Endothelial cell of umbilical vein (primary cell): ENCODE measurements around the gene MCEMP1. TPM values are rescaled to one million over a fixed set of nuclear protein-coding genes. Genes with fewer than 3 reads are reported as not detected.

ENCODE experiments used
- BruUV-seq: library from RNA; stranded (reverse); fragments of 400-500 nt; replicated peaks from 2 replicates; lab custom pipeline; 2021; lab: Mats Ljungman, UMichigan
- CTCF ChIA-PET: fragments of 300-600, 350-600 bp; sonication (Branson Sonifier 250); formaldehyde crosslinking; loops from one replicate; lab custom pipeline; 2021; ENCODE audit warnings: antibody characterized with exemption, inconsistent platforms; lab: Charles Lee
- POLR2A ChIA-PET: fragments of 300-600, 350-600 bp; sonication (Branson Sonifier 250); formaldehyde crosslinking; loops from one replicate; lab custom pipeline; 2021; ENCODE audit warnings: antibody characterized with exemption, inconsistent platforms; lab: Charles Lee
- DNase-seq: peaks from one replicate; pipeline ENCODE4 v3.0.0-alpha.2; 2011; ENCODE audit warnings: low read depth, low spot score
- FAIRE-seq: peaks from 2 replicates; lab custom pipeline; 2011; peaks lifted over from hg19 to GRCh38; lab: Jason Lieb, UNC
- H2AFZ ChIP-seq: 2 replicates; pipeline ENCODE4 v1.6.0; 2012; ENCODE audit warnings: low read depth, low read length, control low read depth, inconsistent platforms
- H3K27ac ChIP-seq: 2 replicates; pipeline ENCODE4 v1.5.1; 2011; ENCODE audit warnings: low read depth, mild to moderate bottlenecking, control low read depth, low read length, moderate library complexity; ENCODE audit not compliant: insufficient read depth
- H3K27me3 ChIP-seq, 2 experiments: 2 replicates each; pipeline versions ENCODE4 v1.6.0 to v1.6.1; 2011; ENCODE audit warnings: low read length in 2 of 2, mixed read lengths in 1 of 2; ENCODE audit not compliant: control insufficient read depth in 2 of 2, insufficient read depth in 2 of 2
- H3K36me3 ChIP-seq, 2 experiments: 2 replicates in 1 of 2; 3 replicates in 1 of 2; pipeline ENCODE4 v1.5.1; 2011; ENCODE audit warnings: low read length in 2 of 2, mild to moderate bottlenecking in 1 of 2, moderate library complexity in 1 of 2; ENCODE audit not compliant: control insufficient read depth in 2 of 2, insufficient read depth in 2 of 2; ENCODE audit errors: extremely low read depth in 1 of 2
- H3K4me1 ChIP-seq: 3 replicates; pipeline ENCODE4 v1.5.1; 2011; ENCODE audit warnings: mild to moderate bottlenecking, low read length; ENCODE audit not compliant: control insufficient read depth, insufficient read depth; ENCODE audit errors: extremely low read depth
- H3K4me2 ChIP-seq: 2 replicates; pipeline ENCODE4 v1.6.1; 2011; ENCODE audit warnings: low read length, control low read depth, mixed read lengths; ENCODE audit not compliant: insufficient read depth
- H3K4me3 ChIP-seq, 3 experiments: fragments of 200-600 bp in 1 of 3; sonication (generic), shearing (Covaris generic) in 1 of 3; replicated peaks in 1 of 3; 2 replicates each; pipeline ENCODE4 v1.5.1; 2011 to 2016; ENCODE audit warnings: control low read depth in 3 of 3, low read length in 3 of 3, mild to moderate bottlenecking in 2 of 3, inconsistent platforms in 1 of 3, low read depth in 1 of 3, moderate library complexity in 1 of 3; ENCODE audit not compliant: insufficient read depth in 1 of 3
- H3K79me2 ChIP-seq: 2 replicates; pipeline ENCODE4 v1.6.0; 2012; ENCODE audit warnings: low read length, inconsistent platforms; ENCODE audit not compliant: control insufficient read depth, insufficient read depth
- H3K9ac ChIP-seq: replicated peaks from 2 replicates; pipeline ENCODE3; 2011; ENCODE audit warnings: low read length, control low read depth; ENCODE audit not compliant: insufficient read depth; ENCODE audit errors: extremely low read depth
- H3K9me1 ChIP-seq: replicated peaks from 3 replicates; pipeline ENCODE4 v1.6.0; 2011; ENCODE audit warnings: mild to moderate bottlenecking, low read length; ENCODE audit not compliant: control insufficient read depth, insufficient read depth; ENCODE audit errors: extremely low read depth
- H3K9me3 ChIP-seq: replicated peaks from 2 replicates; pipeline ENCODE4 v1.5.1; 2012; ENCODE audit warnings: low read length, inconsistent platforms; ENCODE audit not compliant: control insufficient read depth, insufficient read depth
- H4K20me1 ChIP-seq: replicated peaks from 2 replicates; pipeline ENCODE3; 2011; ENCODE audit warnings: mild to moderate bottlenecking, low read length; ENCODE audit not compliant: control insufficient read depth, insufficient read depth; ENCODE audit errors: extremely low read depth
- FOS ChIP-seq: IDR thresholded peaks from 2 replicates; pipeline ENCODE4 v1.6.1; 2011; ENCODE audit warnings: mild to moderate bottlenecking, low read length, moderate library complexity, borderline replicate concordance; ENCODE audit not compliant: insufficient read depth
- MYC ChIP-seq: IDR thresholded peaks from one replicate; pipeline ENCODE4 v1.6.1; 2011; ENCODE audit warnings: mild to moderate bottlenecking, low read depth, low read length
- POLR2A ChIP-seq: IDR thresholded peaks from 2 replicates; pipeline ENCODE4 v1.6.1; 2012; ENCODE audit warnings: low read depth, mild to moderate bottlenecking, control low read depth, low read length
- POLR2AphosphoS5 ChIP-seq: IDR thresholded peaks from 2 replicates; pipeline ENCODE4 v1.6.1; 2012; ENCODE audit warnings: low read depth, mild to moderate bottlenecking, control low read depth, low read length, moderate library complexity; ENCODE audit not compliant: insufficient read depth
- dilution Hi-C: fragments of 300-500 bp; cut with MboI; formaldehyde crosslinking; loops from one replicate; pipeline ENCODE4 v1.15.0; 2019; ENCODE audit warnings: low sequenced_read_pairs; ENCODE audit not compliant: extremely low pct_ligation_motif_present
- intact Hi-C: fragments of 100-400 bp; cut with micrococcal nuclease; formaldehyde crosslinking; loops from one replicate; pipeline ENCODE4 v1.10.0; 2022
- polyA plus RNA-seq, 4 experiments: library from polyadenylated mRNA; depleted of rRNA in 3 of 4; stranded (reverse) in 3 of 4; unstranded in 1 of 4; fragments of >200 nt; gene quantifications; 2 replicates each; pipeline versions ENCODE4 v1.2.1 to v1.2.3, GENCODE V29; 2011 to 2012; ENCODE audit warnings: missing spikeins in 1 of 4
- total RNA-seq: library from RNA; stranded (reverse); gene quantifications from 2 replicates; pipeline ENCODE4 v1.2.3, GENCODE V29; 2021
- TF ChIP-seq, protein P1 (sequence below): IDR thresholded peaks from 2 replicates; pipeline ENCODE4 v1.6.1; 2011; ENCODE audit not compliant: insufficient read depth, insufficient read length
- TF ChIP-seq, protein P2 (sequence below), 2 donors: IDR thresholded peaks; 1 replicate in 1 of 2; 2 replicates in 1 of 2; pipeline ENCODE4 v1.5.1; 2011; ENCODE audit warnings: low read length in 2 of 2, mild to moderate bottlenecking in 2 of 2, moderate library complexity in 2 of 2, control low read depth in 1 of 2, inconsistent platforms in 1 of 2, low read depth in 1 of 2; ENCODE audit not compliant: insufficient read depth in 1 of 2; ENCODE audit errors: extremely low read depth in 1 of 2

Gene MCEMP1
- total and polyA plus RNA-seq, 2 donors (not counting 3 experiments of a cell fraction or from before 2014, with no cell fraction given): not detected

DNA sequence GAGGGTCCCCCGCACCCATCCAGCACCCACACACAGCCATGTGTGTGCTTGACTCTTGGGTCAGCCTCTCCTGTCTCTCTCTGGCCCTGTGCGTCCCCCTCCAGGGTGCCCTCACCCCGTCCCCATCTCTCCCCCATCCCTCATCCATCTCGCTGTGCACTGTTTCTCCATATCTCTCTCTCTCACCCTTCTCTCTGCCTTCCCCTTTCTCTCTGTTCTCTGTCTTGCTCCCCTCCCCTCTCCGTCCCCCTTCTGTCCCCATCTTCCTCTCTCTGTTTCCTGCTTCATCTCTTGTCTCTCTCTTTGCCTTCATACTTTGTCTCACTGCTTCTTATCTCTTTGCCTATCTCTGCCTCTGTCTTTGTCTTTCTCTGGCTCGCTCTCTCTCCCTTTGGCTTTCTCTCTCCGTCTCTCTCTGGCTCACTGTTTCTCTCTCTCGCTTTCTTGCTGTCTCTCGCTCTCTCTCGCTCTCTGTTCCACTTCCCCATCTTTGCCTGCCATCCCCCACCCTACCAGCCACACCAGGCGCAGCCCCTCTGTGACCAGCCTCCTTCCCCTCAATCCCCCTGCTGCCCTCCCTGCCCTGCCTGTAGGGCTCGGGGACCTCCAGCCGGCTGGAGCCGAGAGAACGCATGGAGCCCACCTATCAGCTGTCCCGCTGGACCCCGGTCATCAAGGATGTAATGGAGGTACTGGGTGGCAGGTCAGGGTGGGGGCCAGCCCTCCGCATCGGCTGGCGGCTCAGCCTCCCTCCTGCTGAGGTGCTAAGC is 31.0 kb upstream of the MCEMP1 start:
- Histone ChIP-seq H3K79me2 (no peaks in the 10 kb centered on the region), H3K4me3 (no peak overlapping the region), H3K9ac (no peak overlapping the region), H2AFZ (no peak overlapping the region), H3K4me2 (no peak overlapping the region), H3K9me1 (no peaks in the 10 kb centered on the region), H3K9me3 (no peaks in the 10 kb centered on the region), H3K27ac (no peak overlapping the region), H3K4me1 (no peaks in the 10 kb centered on the region), H3K27me3 (peaks cover 0 to 2% of the 10 kb centered on the region in 2 experiments), H3K36me3 (no peaks in the 10 kb centered on the region), H4K20me1 (no peaks in the 10 kb centered on the region)
- DNase-seq (no peak), FAIRE-seq (no peak)
- no TSS peak for BruUV-seq
- dilution Hi-C loops (no loop called here), intact Hi-C loops (no loop called here)
- CTCF ChIA-PET: no interaction called here
- POLR2A ChIA-PET: no interaction called here
- TF ChIP-seq POLR2A: no peak
- no peak for TF ChIP-seq POLR2AphosphoS5
- TF ChIP-seq, protein P1, sequence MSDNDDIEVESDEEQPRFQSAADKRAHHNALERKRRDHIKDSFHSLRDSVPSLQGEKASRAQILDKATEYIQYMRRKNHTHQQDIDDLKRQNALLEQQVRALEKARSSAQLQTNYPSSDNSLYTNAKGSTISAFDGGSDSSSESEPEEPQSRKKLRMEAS: no peak
- TF ChIP-seq MYC: no peak
- TF ChIP-seq, protein P2, sequence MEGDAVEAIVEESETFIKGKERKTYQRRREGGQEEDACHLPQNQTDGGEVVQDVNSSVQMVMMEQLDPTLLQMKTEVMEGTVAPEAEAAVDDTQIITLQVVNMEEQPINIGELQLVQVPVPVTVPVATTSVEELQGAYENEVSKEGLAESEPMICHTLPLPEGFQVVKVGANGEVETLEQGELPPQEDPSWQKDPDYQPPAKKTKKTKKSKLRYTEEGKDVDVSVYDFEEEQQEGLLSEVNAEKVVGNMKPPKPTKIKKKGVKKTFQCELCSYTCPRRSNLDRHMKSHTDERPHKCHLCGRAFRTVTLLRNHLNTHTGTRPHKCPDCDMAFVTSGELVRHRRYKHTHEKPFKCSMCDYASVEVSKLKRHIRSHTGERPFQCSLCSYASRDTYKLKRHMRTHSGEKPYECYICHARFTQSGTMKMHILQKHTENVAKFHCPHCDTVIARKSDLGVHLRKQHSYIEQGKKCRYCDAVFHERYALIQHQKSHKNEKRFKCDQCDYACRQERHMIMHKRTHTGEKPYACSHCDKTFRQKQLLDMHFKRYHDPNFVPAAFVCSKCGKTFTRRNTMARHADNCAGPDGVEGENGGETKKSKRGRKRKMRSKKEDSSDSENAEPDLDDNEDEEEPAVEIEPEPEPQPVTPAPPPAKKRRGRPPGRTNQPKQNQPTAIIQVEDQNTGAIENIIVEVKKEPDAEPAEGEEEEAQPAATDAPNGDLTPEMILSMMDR (IDR thresholded peaks at IDR 0.05; ENCODE audit: extremely low read depth in 1 of 2, insufficient read depth in 1 of 2, low read depth in 1 of 2, low read length in 2 of 2): no peak
- TF ChIP-seq FOS: no peak
